Transverse colon (tissue), 3 donors: ENCODE data around the gene AURKA.

ENCODE experiments used
- CTCF ChIP-seq, 5 experiments: fragments of 200-600 bp in 3 of 5; fragments of 450-650 bp in 2 of 5; sonication (generic) in 3 of 5; IDR thresholded peaks; 1 replicate in 2 of 5; 2 replicates in 3 of 5; pipeline ENCODE4 v1.5.1; 2016 to 2017; ENCODE audit warnings: antibody characterized with exemption in 5 of 5, inconsistent platforms in 3 of 5, mild to moderate bottlenecking in 2 of 5, moderate library complexity in 1 of 5
- EP300 ChIP-seq: sonication (generic); formaldehyde crosslinking; IDR thresholded peaks from one replicate; pipeline ENCODE4 v1.6.1; 2017; ENCODE audit warnings: antibody characterized with exemption, low read depth

GRCh38 chr20:56362833-56363413, 29.1 kb downstream of the AURKA start:
- TF ChIP-seq CTCF (IDR thresholded peaks at IDR 0.05) = no peak
- no peak for TF ChIP-seq EP300
